DND-41 (cell line): ENCODE measurements around the gene HBG2.
"Not testable (repeated sequence)": the region's sequence is repeated elsewhere in the genome, so short reads cannot be mapped to it uniquely, and the experiment has no call there.

Experiments used
- ATAC-seq: fragments of 200-7000 bp; cut with Tn5 transposase; 3 replicates; pipeline ENCODE4 v1.9.1; 2021; ENCODE audit warnings: low read depth; ENCODE audit not compliant: insufficient read depth
- DNase-seq: peaks from one replicate; pipeline ENCODE4 v3.0.0-alpha.2; 2020
- H2AFZ ChIP-seq: 2 replicates; pipeline ENCODE4 v1.6.0; 2012; ENCODE audit warnings: low read depth, low read length
- H3K27ac ChIP-seq: 2 replicates; pipeline ENCODE4 v1.5.1; 2012; ENCODE audit warnings: low read length, inconsistent platforms
- H3K27me3 ChIP-seq: fragments of 200-600 bp; sonication (generic); 2 replicates; pipeline ENCODE4 v1.6.0; 2012; ENCODE audit warnings: low read length, mild to moderate bottlenecking, inconsistent platforms; ENCODE audit not compliant: insufficient read depth, poor library complexity
- H3K36me3 ChIP-seq: 2 replicates; pipeline ENCODE4 v1.5.1; 2012; ENCODE audit warnings: low read length, inconsistent platforms; ENCODE audit not compliant: insufficient read depth
- H3K4me1 ChIP-seq: 2 replicates; pipeline ENCODE4 v1.5.1; 2012; ENCODE audit warnings: mild to moderate bottlenecking, low read length; ENCODE audit not compliant: insufficient read depth
- H3K4me2 ChIP-seq: 2 replicates; pipeline ENCODE4 v1.6.0; 2012; ENCODE audit warnings: mild to moderate bottlenecking, moderate library complexity, low read length, inconsistent platforms; ENCODE audit not compliant: insufficient read depth
- H3K4me3 ChIP-seq, 2 experiments: fragments of 200-600 bp in 1 of 2; shearing (Covaris generic) in 1 of 2; 2 replicates each; pipeline ENCODE4 v1.5.1; 2012 to 2016; ENCODE audit warnings: inconsistent platforms in 2 of 2, low read length in 2 of 2, mild to moderate bottlenecking in 2 of 2, low read depth in 1 of 2, moderate library complexity in 1 of 2
- H3K79me2 ChIP-seq: 2 replicates; pipeline ENCODE4 v1.6.0; 2012; ENCODE audit warnings: low read length, inconsistent platforms; ENCODE audit not compliant: insufficient read depth
- H3K9ac ChIP-seq: 2 replicates; pipeline ENCODE4 v1.6.0; 2012; ENCODE audit warnings: low read depth, mild to moderate bottlenecking, inconsistent platforms, low read length, moderate library complexity
- H3K9me3 ChIP-seq: 2 replicates; pipeline ENCODE4 v1.5.1; 2012; ENCODE audit warnings: low read length, moderate library complexity, mild to moderate bottlenecking, inconsistent platforms; ENCODE audit not compliant: insufficient read depth, severe bottlenecking
- H4K20me1 ChIP-seq: 2 replicates; pipeline ENCODE4 v1.6.0; 2012; ENCODE audit warnings: low read length; ENCODE audit not compliant: insufficient read depth
- CTCF ChIP-seq: IDR thresholded peaks from 2 replicates; pipeline ENCODE4 v1.5.1; 2012; ENCODE audit warnings: borderline replicate concordance, low read length, moderate library complexity, mild to moderate bottlenecking; ENCODE audit not compliant: poor library complexity, severe bottlenecking; ENCODE audit errors: extremely low read depth
- EZH2 ChIP-seq: IDR thresholded peaks from 3 replicates; pipeline ENCODE4 v1.6.1; 2012; ENCODE audit warnings: borderline replicate concordance, low read depth, mild to moderate bottlenecking, moderate library complexity, low read length, inconsistent platforms; ENCODE audit not compliant: severe bottlenecking

The HBG2 gene

DNA sequence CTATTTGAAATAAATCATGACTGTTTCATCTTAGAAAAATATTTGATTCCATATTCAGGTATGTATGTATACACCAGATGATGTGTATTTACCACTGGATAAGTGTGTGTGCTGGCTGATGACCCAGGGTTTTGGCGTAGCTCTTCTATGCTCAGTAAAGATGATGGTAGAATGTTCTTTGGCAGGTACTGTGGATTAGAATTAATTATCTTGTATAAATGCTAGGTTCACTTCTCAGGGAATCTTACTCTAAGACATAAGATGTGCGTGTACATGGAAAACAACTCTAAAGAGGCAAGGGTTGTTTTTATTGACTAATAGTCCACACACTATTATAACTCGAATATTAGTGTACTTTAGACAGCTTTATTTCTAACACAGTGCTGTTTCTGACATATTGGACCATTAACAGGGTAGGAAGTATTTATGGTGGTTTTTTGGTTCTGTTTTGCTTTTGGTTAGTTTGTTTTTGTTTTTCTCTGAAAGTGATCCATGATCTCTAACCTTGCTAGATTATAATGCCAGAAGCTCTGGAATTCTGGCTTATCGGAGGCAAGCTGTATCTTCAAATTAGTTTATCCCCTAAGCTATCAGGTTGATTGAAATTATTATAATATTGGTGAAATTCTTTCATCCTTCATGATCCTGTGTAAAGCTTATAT is 3.9 kb downstream of the HBG2 start:
- TF ChIP-seq EZH2 (no peak), CTCF (no peak)
- no peaks in the 10 kb centered on the region for H3K36me3 ChIP-seq
- H3K4me3 ChIP-seq: no peak overlapping the region
- peaks cover 1% of the 10 kb centered on the region for H3K27me3 ChIP-seq
- ATAC-seq (no peak), DNase-seq (no peak)
- H3K9me3 ChIP-seq: no peaks in the 10 kb centered on the region
- H3K9ac ChIP-seq: no peak overlapping the region
- H4K20me1 ChIP-seq: no peaks in the 10 kb centered on the region
- no peak overlapping the region for H3K27ac ChIP-seq
- no peaks in the 10 kb centered on the region for H3K4me1 ChIP-seq
- no peak overlapping the region for H3K4me2 ChIP-seq
- H3K79me2 ChIP-seq: no peaks in the 10 kb centered on the region
- H2AFZ ChIP-seq: no peak overlapping the region

DNA sequence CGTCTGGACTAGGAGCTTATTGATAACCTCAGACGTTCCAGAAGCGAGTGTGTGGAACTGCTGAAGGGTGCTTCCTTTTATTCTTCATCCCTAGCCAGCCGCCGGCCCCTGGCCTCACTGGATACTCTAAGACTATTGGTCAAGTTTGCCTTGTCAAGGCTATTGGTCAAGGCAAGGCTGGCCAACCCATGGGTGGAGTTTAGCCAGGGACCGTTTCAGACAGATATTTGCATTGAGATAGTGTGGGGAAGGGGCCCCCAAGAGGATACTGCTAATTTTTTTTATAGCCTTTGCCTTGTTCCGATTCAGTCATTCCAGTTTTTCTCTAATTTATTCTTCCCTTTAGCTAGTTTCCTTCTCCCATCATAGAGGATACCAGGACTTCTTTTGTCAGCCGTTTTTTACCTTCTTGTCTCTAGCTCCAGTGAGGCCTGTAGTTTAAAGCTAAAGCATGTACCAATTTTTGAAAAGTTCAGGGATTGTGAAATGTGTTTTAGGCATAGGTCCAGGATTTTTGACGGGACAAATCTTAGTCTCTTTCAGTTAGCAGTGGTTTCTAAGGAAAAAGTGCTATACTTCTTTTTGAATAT is 4.7 kb downstream of the HBG2 start, which contains the start of gene HBG1:
Gene HBG1, minus strand, starts transcription at position 51 of the 590 bp plus-strand sequence. CDS start 53 bp downstream, outside the sequence.
- ATAC-seq, H3K27me3 ChIP-seq, H3K27ac ChIP-seq, H2AFZ ChIP-seq, H3K9me3 ChIP-seq, H3K4me3 ChIP-seq, H3K9ac ChIP-seq, H4K20me1 ChIP-seq, H3K36me3 ChIP-seq, H3K79me2 ChIP-seq, H3K4me1 ChIP-seq, DNase-seq, H3K4me2 ChIP-seq: not testable (repeated sequence)

- H3K4me2 ChIP-seq, ATAC-seq, H3K9me3 ChIP-seq, H3K27ac ChIP-seq, H3K9ac ChIP-seq, H2AFZ ChIP-seq, H3K4me3 ChIP-seq, H3K4me1 ChIP-seq, DNase-seq, H3K36me3 ChIP-seq, H3K79me2 ChIP-seq, H3K27me3 ChIP-seq, H4K20me1 ChIP-seq: not testable (repeated sequence)
These were observed 6.1 kb downstream of the HBG2 start for GRCh38 chr11:5248498-5248897.

- no peak for TF ChIP-seq CTCF
- TF ChIP-seq EZH2: no peak
- Histone ChIP-seq H3K27me3 (peaks cover 15% of the 10 kb centered on the region), H3K4me2 (no peak overlapping the region), H2AFZ (no peak overlapping the region), H3K27ac (no peak overlapping the region), H3K4me3 (no peak overlapping the region), H4K20me1 (no peaks in the 10 kb centered on the region), H3K9me3 (no peaks in the 10 kb centered on the region), H3K36me3 (no peaks in the 10 kb centered on the region), H3K79me2 (no peaks in the 10 kb centered on the region), H3K9ac (no peak overlapping the region), H3K4me1 (no peaks in the 10 kb centered on the region)
- no peak for DNase-seq
- ATAC-seq: no peak
These were observed 6.9 kb downstream of the HBG2 start for GRCh38 chr11:5247472-5248192.
